Activated CD8-positive, alpha-beta T cell treated with anti-CD3 and anti-CD28 coated beads, Interleukin-2, amount 10 ng/mL, durations not matched to agents 7 days and 5 days (primary cell): ENCODE results near the gene MROH8. TPM values are rescaled to one million over a fixed set of nuclear protein-coding genes. Genes with fewer than 3 reads are reported as not detected.

Experiments
- ATAC-seq: fragments of 150-1000 bp; cut with Tn5 transposase; one replicate; pipeline ENCODE4 v1.10.0; 2021; ENCODE audit warnings: moderate library complexity
- CTCF ChIA-PET: fragments of 350-600 bp; sonication (Branson Sonifier 250); formaldehyde crosslinking; loops from one replicate; lab custom pipeline; 2021; ENCODE audit warnings: antibody characterized with exemption; lab: Charles Lee
- POLR2A ChIA-PET: fragments of 350-600 bp; sonication (Branson Sonifier 250); formaldehyde crosslinking; loops from one replicate; lab custom pipeline; 2021; ENCODE audit warnings: antibody characterized with exemption; lab: Charles Lee
- DNase-seq: peaks from one replicate; pipeline ENCODE4 v3.0.0-alpha.2; 2020
- H3K27ac Mint-ChIP-seq: one replicate; pipeline ENCODE4 v1.8.0; 2021; ENCODE audit warnings: mild to moderate bottlenecking, mixed read lengths
- H3K27me3 Mint-ChIP-seq: one replicate; pipeline ENCODE4 v1.8.0; 2021; ENCODE audit warnings: low read depth, mixed read lengths
- H3K36me3 Mint-ChIP-seq: one replicate; pipeline ENCODE4 v1.8.0; 2021; ENCODE audit warnings: low read depth, mixed read lengths
- H3K4me1 Mint-ChIP-seq: one replicate; pipeline ENCODE4 v1.8.0; 2021; ENCODE audit warnings: low read depth, mixed read lengths
- H3K4me3 Mint-ChIP-seq: one replicate; pipeline ENCODE4 v1.8.0; 2021; ENCODE audit warnings: mild to moderate bottlenecking, mixed read lengths
- H3K9me3 Mint-ChIP-seq: one replicate; pipeline ENCODE4 v1.8.0; 2022; ENCODE audit warnings: mixed read lengths; ENCODE audit not compliant: insufficient read depth
- total RNA-seq, 2 experiments: library from RNA; stranded (reverse); gene quantifications; one replicate each; pipeline ENCODE4 v1.2.3, GENCODE V29; 2021

Gene MROH8
- 1 to 10 TPM; 2.6 to 2.8 TPM for total RNA-seq

DNA sequence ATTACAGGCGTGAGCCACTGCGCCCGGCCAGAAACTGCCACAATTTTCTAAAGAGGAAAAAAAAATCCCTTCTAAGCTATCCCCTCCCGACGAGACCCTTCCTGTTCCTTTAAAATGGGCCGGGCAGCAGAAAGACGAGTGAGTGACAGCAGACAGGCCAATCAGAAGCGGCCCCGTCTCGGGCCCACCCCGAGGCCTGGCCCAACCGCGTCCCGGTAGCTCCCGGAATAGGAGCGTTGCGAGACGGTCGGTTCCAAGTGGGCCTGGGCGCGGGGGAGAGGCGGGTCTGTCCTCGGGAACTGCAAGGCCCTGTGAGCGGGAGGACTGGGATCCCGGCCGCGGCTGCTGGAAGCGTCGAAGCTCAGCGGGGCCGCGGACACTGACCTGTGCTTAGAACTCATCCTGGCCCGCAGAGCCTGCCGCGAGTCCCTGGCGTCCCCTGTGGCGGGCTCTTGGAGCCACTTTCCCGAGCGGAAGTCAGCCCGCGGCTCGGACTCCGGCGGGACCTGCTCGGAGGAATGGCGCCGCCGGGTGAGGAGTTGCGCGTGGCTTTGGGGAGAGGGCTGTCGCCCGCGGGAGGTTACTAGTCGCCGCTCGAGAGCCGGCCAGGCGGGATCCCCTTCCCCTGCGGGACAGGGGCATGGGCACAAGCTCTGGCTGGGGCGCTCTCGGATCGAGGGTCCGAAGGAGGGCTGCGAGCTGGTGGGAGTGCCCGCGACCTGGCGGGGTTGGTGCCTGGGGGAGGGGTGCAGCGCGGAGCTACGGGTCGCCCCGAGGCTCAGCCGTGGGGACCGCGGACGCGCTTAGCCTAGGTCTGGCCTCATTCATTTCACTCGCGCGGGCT is at the start of gene MROH8, which contains the start of gene RPN2:
TSS of gene MROH8 (minus strand) at position 710 of the 844 bp plus-strand sequence.
TSS of gene RPN2 (plus strand) at position 492 of the 844 bp plus-strand sequence. CDS start at position 519, 27 bp downstream.
- CTCF ChIA-PET = interaction anchor here (0.7 to 3.8 kb wide), 16 partner anchors 12 to 1602 kb away, joined by 3 to 89 read pairs (median 4); partner anchors contain the start of genes BLCAP and RBL1
- POLR2A ChIA-PET = interaction anchor here (0.6 to 2.0 kb wide), 13 partner anchors 11 to 405 kb away, joined by 3 to 35 read pairs (median 4); partner anchors contain the start of genes BLCAP, DSN1 and RBL1
- ATAC-seq = peak; percentile 98
- Mint-ChIP-seq H3K4me1 (peaks cover 36% of the 10 kb centered on the region), H3K27me3 (no peaks in the 10 kb centered on the region), H3K9me3 (no peaks in the 10 kb centered on the region), H3K4me3 (peak within 1 kb of the TSS; percentile 95), H3K36me3 (peaks cover 21% of the 10 kb centered on the region), H3K27ac (peak within 1 kb of the TSS; percentile 97)
- peak; percentile 97 for DNase-seq

DNA sequence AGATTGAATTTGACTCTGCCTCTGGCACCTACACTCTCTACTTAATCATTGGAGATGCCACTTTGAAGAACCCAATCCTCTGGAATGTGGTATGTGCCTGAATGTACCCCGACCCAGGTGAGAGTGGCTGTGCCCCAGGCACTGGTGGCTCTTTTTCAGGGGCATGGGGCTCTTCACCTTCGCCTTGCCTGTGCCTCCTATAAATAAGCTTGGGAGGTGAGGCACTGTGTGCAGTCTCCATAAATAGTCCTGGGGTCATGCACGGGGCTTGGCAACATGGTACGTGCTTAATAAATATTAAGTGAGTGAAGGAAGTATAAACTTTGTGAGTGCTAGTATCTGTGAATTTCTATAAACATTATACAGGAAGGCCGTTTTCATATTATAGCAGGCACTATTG is 49.3 kb upstream of the MROH8 start:
- Mint-ChIP-seq H3K27me3 (no peaks in the 10 kb centered on the region), H3K4me1 (no peaks in the 10 kb centered on the region), H3K36me3 (peaks cover 76% of the 10 kb centered on the region), H3K4me3 (no peak overlapping the region), H3K27ac (no peak overlapping the region), H3K9me3 (no peaks in the 10 kb centered on the region)
- ATAC-seq (no peak), DNase-seq (no peak)
- ChIA-PET POLR2A (no interaction called here), CTCF (interaction anchor here (1.3 to 1.5 kb wide), 2 partner anchors 33 to 36 kb away, joined by 5 read pairs; no protein-coding TSS in a partner anchor)

DNA sequence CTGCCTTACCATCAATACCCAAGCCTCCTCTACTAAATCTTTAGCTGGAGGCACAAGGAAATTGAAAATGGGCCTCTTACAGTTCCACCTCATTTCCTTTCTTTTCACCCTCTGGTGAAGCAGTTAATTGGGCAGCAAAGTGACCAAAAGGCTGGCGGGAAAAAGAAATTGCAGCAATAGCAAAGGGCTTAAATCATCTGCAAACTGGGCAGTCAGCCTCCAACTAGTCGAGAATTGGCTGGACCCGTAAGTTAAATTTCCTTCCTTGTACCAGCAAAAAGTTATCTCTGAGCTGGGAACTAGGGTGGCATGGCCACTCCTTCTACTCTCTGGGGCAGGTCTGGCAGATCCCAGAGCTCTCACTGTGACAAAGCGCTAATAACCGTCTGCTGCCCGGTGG is 48.7 kb upstream of the MROH8 start:
- Mint-ChIP-seq H3K4me1 (no peaks in the 10 kb centered on the region), H3K27ac (no peak overlapping the region), H3K36me3 (peaks cover 78% of the 10 kb centered on the region), H3K27me3 (no peaks in the 10 kb centered on the region), H3K9me3 (no peaks in the 10 kb centered on the region), H3K4me3 (no peak overlapping the region)
- ATAC-seq (no peak), DNase-seq (no peak)
- CTCF ChIA-PET = no interaction called here
- POLR2A ChIA-PET = no interaction called here

DNA sequence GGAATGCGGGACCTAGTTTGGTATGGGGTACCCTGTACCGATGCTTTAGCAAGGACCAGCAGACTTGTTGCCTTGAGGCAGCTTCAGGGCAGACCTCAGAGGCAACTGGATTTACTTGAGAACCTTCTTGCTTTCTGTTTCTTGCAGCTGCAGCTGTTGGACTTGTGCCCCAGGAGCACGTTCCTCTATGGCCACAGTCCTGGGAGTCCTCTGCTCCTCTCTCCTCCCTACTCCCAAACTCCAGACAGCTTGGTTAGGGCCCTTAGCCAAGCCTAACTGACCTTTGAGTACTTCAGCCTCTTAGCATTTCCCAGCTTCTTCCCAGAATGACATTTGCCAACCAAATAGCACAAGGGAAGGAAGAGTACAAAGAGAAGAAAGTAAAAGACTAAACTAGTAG is 47.5 kb upstream of the MROH8 start:
- Mint-ChIP-seq H3K9me3 (no peaks in the 10 kb centered on the region), H3K27me3 (no peaks in the 10 kb centered on the region), H3K27ac (no peak overlapping the region), H3K4me3 (no peak overlapping the region), H3K4me1 (peaks cover 2% of the 10 kb centered on the region), H3K36me3 (peaks cover 76% of the 10 kb centered on the region)
- DNase-seq = no peak
- POLR2A ChIA-PET = no interaction called here
- CTCF ChIA-PET = no interaction called here
- ATAC-seq = no peak

DNA sequence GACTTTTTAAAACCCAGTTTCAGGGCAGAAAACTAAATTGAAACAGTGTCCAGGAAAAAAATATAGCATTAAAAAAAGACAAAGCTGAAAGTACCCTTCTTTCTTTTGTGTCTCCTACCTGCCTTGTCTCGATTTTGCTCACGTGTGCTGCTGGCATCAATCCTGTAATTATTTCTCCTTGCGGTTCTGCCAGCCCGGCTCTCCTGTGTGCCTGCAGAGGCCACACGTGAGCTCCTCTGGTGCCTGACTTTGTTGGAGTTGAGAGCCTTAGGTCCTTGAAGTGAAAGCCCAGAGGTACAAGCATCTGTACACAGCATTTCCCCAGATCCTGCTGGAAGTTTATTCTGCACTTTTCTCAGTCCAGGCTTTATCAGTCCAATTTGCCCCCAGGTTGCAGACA is 45.8 kb upstream of the MROH8 start:
- POLR2A ChIA-PET = no interaction called here
- Mint-ChIP-seq H3K4me1 (peaks cover 2% of the 10 kb centered on the region), H3K4me3 (no peak overlapping the region), H3K9me3 (no peaks in the 10 kb centered on the region), H3K36me3 (peaks cover 70% of the 10 kb centered on the region), H3K27ac (no peak overlapping the region), H3K27me3 (no peaks in the 10 kb centered on the region)
- ATAC-seq (no peak), DNase-seq (no peak)
- CTCF ChIA-PET = interaction anchor here (0.6 to 1.7 kb wide), 2 partner anchors 13 to 29 kb away, joined by 3 to 8 read pairs; no protein-coding TSS in a partner anchor

DNA sequence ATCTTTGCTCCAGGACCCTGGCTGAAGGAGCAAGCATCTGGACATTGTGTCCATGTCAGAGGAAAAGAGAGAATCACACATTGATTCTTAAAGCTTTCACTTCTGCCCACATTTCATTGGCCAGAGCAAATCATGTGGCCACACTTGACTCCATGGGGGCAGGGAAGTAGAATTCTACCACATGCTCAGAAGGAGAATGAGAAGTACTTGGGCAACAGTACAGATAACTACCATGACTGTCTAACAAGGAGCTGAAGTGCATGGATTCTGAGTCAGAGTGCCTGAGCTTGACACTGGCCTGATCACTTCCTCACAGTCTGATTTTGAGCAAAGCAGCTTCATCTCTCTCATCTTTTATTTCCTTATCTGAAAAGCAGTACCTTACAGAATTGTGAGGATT is 43.7 kb upstream of the MROH8 start:
- peaks cover 2% of the 10 kb centered on the region for H3K4me1 Mint-ChIP-seq
- CTCF ChIA-PET = interaction anchor here (1.2 to 2.6 kb wide), 3 partner anchors 9 to 31 kb away, joined by 3 to 12 read pairs (median 7); no protein-coding TSS in a partner anchor
- peaks cover 70% of the 10 kb centered on the region for H3K36me3 Mint-ChIP-seq
- no peak overlapping the region for H3K4me3 Mint-ChIP-seq
- no peaks in the 10 kb centered on the region for H3K9me3 Mint-ChIP-seq
- DNase-seq = no peak
- POLR2A ChIA-PET = no interaction called here
- H3K27me3 Mint-ChIP-seq = no peaks in the 10 kb centered on the region
- peak; percentile 33 for ATAC-seq
- no peak overlapping the region for H3K27ac Mint-ChIP-seq

DNA sequence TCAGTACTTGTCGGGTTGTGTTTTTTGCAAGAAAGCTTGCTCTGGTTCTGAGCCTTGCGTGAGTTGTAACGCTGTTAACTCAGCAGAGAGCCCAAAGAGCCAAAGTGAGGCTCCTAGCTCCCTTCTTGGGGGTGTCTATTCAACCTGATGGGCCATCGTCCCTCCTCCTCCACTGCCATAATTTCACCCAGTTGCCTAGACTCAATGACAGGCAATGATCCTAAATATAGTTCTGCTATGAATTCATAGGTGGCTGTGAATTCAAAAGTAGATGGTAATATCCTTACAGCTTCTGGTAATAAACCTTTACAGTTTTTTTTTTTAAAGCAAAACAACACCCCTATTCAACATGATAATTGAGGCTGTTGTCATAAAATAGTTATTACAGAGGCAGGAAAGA is 42.7 kb upstream of the MROH8 start:
- CTCF ChIA-PET = interaction anchor here (2.6 kb wide), 1 partner anchor 30 kb away, joined by 7 read pairs; no protein-coding TSS in a partner anchor
- H3K36me3 Mint-ChIP-seq = peaks cover 62% of the 10 kb centered on the region
- H3K9me3 Mint-ChIP-seq = no peaks in the 10 kb centered on the region
- no peaks in the 10 kb centered on the region for H3K27me3 Mint-ChIP-seq
- DNase-seq (no peak), ATAC-seq (no peak)
- POLR2A ChIA-PET = no interaction called here
- H3K4me3 Mint-ChIP-seq = no peak overlapping the region
- no peak overlapping the region for H3K27ac Mint-ChIP-seq
- H3K4me1 Mint-ChIP-seq = peaks cover 2% of the 10 kb centered on the region

DNA sequence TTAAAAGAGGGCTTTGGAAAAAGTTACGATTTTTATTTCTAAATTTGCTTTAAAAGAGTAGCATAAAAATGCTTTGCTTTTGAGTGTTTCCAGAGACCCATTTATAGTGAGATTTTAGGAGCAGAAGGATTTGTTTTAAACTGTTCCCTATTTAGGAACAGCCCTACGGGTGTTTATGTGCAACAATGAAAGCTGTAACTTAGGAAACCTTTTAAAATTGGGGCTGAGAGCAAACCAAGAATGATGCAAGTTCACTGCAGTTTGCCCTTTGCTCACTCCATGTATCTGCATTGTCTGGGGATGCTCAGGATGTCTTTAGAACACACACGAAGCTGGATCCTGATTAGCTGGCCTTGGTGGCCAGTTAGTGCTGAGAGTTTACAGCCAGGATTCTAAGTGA is 41.4 kb upstream of the MROH8 start:
- ChIA-PET CTCF (interaction anchor here (1.1 to 2.2 kb wide), 3 partner anchors 25 to 314 kb away, joined by 3 to 9 read pairs (median 9); no protein-coding TSS in a partner anchor), POLR2A (no interaction called here)
- Mint-ChIP-seq H3K4me1 (peaks cover 2% of the 10 kb centered on the region), H3K4me3 (no peak overlapping the region), H3K9me3 (no peaks in the 10 kb centered on the region), H3K27me3 (no peaks in the 10 kb centered on the region), H3K27ac (no peak overlapping the region), H3K36me3 (peaks cover 62% of the 10 kb centered on the region)
- no peak for ATAC-seq
- DNase-seq = no peak

DNA sequence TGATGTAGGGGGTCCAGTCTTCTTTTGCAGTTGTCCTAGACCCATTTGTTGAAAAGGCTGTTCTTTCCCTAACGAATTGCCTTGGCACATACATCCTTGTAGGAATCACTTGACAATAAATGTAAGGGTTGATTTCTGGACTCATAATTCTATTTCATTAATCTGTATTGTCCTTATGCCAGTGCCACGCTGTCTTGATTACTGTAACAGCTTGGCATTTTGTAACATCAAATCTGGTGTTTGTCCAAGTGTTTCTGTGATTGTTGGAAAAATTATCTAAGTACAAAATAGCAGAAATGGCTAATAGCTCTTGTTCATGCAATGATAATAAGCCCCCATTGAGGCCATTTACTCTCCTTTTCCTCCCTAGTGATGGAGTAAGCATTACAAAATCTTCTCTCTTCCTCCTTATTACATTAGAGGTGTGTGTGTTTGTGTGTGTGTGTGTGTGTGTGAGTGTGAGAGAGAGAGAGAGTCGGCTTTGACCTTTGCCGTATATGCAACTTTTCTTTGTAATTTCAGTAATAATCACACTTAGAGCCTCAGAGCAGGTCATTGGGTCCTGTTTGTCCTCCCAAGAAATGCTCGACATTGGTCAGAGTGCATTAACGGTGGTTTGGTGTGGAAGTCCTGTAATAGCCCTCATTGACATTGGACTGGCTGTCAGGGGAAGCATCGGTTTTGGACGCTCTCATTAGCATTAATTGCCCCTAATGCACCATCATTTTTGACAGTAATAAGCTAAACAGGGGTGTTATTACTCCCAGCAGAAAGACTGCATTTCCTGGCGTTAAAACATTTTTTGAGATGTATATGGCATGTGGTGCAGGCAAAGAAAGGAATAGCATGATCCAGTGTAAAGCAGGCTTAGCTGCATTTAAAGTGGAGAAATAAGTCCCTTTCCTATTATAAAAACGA is 40.7 kb upstream of the MROH8 start:
- CTCF ChIA-PET = interaction anchor here (1.0 to 2.2 kb wide), 4 partner anchors 25 to 315 kb away, joined by 3 to 9 read pairs (median 6); no protein-coding TSS in a partner anchor
- DNase-seq (no peak), ATAC-seq (no peak)
- Mint-ChIP-seq H3K4me3 (no peak overlapping the region), H3K4me1 (peaks cover 2% of the 10 kb centered on the region), H3K9me3 (no peaks in the 10 kb centered on the region), H3K27me3 (no peaks in the 10 kb centered on the region), H3K36me3 (peaks cover 60% of the 10 kb centered on the region), H3K27ac (no peak overlapping the region)
- POLR2A ChIA-PET = no interaction called here

DNA sequence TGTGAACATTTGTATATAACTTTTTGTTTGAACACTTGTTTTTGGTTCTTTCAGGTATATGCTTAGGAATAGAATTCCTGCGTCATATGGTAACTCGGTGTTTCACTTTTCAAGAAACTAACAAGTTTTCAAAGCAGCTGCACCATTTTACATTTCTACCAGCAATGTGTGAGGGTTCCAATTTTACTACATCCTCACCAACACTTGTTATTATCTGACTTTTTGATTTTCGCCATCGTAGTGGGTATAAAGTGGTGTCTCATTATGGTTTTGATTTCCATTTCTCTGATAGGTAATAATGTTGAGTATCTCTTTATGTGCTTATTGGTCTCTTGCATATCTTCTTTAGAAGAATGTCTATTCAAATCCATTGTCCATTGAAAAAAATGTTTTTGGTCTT is 39.6 kb upstream of the MROH8 start:
- Mint-ChIP-seq H3K9me3 (no peaks in the 10 kb centered on the region), H3K27ac (no peak overlapping the region), H3K36me3 (peaks cover 58% of the 10 kb centered on the region), H3K4me3 (no peak overlapping the region), H3K27me3 (no peaks in the 10 kb centered on the region), H3K4me1 (peaks cover 2% of the 10 kb centered on the region)
- ATAC-seq (no peak), DNase-seq (no peak)
- POLR2A ChIA-PET = no interaction called here
- CTCF ChIA-PET = no interaction called here

DNA sequence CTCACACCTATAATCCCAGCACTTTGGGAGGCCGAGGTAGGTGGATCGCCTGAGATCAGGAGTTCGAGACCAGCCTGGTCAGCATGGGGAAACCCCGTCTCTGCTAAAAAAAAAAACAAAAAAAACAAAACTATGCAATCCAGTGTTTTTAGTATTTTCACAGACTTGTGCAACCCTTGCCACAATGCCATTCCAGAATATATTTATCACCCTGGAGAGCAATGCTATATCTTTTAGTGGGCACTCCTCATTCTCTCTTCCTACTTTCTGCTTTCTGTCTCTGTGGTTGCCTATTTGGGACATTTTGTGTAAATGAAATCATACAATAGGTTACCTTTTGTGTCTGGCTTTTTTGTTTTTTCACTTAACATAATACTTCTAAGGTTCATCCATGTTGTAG is 39.1 kb upstream of the MROH8 start:
- H3K4me3 Mint-ChIP-seq = no peak overlapping the region
- H3K36me3 Mint-ChIP-seq = peaks cover 58% of the 10 kb centered on the region
- H3K9me3 Mint-ChIP-seq = no peaks in the 10 kb centered on the region
- no peaks in the 10 kb centered on the region for H3K27me3 Mint-ChIP-seq
- H3K4me1 Mint-ChIP-seq = peaks cover 2% of the 10 kb centered on the region
- no peak for ATAC-seq
- H3K27ac Mint-ChIP-seq = no peak overlapping the region
- no peak for DNase-seq
- ChIA-PET CTCF (interaction anchor here (1.2 kb wide), 1 partner anchor 23 kb away, joined by 5 read pairs; no protein-coding TSS in a partner anchor), POLR2A (no interaction called here)
